GM12875 (cell line): ENCODE measurements around the gene INHBE.
A peak's percentile ranks its signal among the peaks of the same experiment; 100 is the strongest.
"Not testable (repeated sequence)": the region's sequence is repeated elsewhere in the genome, so short reads cannot be mapped to it uniquely, and the experiment has no call there.

Experiments used
- H3K4me3 ChIP-seq: one replicate; pipeline ENCODE4 v1.5.1; 2011; ENCODE audit warnings: low read depth, low read length, control low read depth
- CTCF ChIP-seq: IDR thresholded peaks from 2 replicates; pipeline ENCODE4 v1.5.1; 2011; ENCODE audit warnings: low read depth, mild to moderate bottlenecking, control low read depth, inconsistent platforms, low read length, moderate library complexity, borderline replicate concordance; ENCODE audit not compliant: insufficient read depth

Gene INHBE

GRCh38 chr12:57420482-57420881 is 34.6 kb upstream of the INHBE start:
- TF ChIP-seq CTCF, result no peak
- H3K4me3 ChIP-seq, result no peak overlapping the region

DNA sequence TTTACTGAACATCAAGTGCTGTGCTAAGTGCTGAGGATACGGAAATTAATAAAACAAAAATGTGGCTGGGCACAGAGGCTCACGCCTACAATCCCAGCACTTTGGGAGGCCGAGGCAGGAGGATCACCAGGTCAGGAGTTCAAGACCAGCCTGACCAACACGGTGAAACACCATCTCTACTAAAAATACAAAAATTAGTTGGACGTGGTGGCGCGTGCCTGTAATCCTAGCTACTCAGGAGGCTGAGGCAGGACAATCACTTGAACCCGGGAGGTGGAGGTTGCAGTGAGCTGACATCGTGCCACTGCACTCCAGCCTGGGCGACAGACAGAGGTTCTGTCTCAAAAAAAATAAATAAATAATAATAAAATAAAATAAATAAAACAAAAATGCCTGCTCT is 28.2 kb upstream of the INHBE start:
- H3K4me3 ChIP-seq, result not testable (repeated sequence)

DNA sequence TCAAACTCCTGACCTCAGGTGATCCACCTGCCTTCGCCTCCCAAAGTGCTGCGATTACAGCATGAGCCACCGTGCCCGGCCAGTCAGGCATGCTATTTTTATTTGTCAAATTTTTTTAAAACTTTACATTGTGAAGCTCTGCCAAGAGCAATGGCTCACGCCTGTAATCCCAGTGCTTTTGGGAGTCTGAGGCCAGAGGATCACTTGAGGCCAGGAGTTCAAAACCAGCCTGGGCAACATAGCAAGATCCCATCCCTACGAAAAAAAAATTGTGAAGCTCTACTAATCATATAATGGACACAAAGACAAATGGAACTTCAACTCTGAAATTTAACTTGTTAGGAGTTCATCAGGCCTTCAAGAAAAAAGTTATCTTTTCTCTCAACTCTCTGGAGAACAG is 26.1 kb upstream of the INHBE start:
- TF ChIP-seq CTCF, result no peak
- no peak overlapping the region for H3K4me3 ChIP-seq

- H3K4me3 ChIP-seq, result peak overlapping the region; percentile 69
- TF ChIP-seq CTCF, result no peak
Measured at GRCh38 chr12:57429473-57430111, 25.5 kb upstream of the INHBE start.

DNA sequence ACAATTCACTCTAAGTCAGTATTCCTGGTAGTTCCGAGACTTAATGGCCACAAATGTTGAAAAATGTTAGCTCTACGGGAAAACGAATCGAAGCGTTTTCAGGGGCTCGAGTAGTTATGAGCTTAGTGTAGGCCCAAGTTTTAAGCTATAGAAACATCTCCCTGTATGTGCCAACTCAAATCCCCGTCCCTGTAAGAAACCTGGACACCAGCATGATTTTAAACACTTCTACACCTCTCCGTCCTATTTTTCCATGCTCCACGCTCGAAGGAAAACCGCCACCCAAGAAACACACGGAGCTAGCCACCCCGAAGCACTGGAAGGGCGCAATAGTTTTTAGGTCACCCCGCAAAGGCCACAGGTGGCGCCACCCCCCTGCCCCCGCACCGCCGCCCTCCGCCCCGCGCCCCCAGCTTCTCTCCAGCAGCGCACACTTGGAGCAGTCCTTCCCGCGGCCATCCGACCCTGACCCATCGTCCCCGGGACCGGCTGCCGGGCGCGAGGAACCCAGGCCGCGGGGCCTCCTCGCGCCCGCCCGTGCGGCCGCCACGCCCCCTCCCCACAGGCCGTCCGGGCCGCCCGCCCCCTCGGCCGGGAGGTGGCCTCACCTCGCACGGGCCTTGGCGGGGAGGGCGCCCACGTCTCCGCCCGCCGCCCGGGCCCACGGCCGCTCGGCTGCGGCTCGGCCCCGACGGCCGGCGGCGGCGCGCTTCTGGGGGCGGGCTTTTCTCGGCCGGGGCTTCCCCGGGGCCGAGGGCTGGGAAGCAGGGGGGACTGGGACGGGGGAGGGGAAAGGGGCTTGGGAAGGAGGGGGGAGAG is 24.8 kb upstream of the INHBE start:
- peak overlapping the region; percentile 69 for H3K4me3 ChIP-seq
- TF ChIP-seq CTCF, result no peak

DNA sequence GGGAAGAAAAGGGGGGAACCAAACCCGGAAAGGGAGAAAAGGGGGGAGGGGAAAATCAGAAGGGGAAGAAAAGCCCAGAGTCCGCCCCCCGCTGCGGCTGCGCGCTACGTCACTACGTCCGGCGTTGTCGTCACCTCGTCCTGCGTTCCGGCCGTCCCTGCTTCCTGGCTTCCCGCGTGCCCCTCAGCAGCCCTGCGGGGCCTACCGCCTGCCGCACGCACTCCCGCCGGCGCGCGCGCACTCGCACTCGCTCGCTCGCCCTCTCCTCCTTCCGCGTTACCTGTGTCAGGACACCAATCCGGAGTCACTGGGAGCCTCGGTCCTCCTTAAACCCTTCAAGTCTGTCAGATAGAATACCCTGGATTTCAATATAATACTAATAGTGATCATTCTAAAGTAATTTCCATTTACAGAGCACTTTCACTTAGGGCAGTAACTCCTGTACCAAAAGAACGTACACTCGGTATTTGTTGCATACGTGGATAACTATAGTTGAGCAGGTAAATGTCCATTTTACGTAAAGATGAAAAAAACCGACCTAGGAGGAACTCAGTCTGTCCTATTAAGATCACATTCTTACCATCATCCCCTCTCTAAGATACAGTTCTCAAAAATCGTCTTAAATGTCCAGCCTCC is 24.1 kb upstream of the INHBE start, which contains the start of gene R3HDM2:
TSS of gene R3HDM2 (minus strand) at position 113 of the 636 bp plus-strand sequence. CDS start 120,615 bp downstream, outside the sequence.
- TF ChIP-seq CTCF, result no peak
- H3K4me3 ChIP-seq, result peak within 1 kb of the TSS; percentile 69

DNA sequence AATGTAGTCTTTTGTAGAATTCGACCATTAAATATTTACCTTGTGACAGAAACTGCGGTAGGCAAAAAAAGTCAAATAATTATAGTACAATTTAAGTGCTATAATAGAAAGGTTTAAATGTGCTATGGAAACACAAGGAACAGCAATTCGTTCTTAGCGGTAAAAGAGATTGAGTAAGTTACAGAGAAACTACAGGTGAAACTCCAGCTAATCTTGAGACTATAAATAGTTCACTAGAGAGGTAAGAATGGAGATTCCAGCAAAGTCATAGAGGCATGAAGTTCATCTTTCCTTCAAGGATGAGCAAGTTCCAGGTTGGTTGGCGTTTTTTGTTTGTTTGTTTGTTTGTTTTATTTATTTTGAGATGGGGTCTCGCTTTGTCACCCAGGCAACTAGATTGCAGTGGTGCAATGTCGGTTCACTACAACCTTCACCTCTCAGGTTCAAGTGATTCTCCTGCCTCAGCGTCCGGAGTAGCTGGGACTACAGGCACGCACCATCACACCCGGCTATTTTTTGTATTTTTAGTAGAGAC is 23.4 kb upstream of the INHBE start:
- no peak for TF ChIP-seq CTCF
- H3K4me3 ChIP-seq, result no peak overlapping the region
